ENCODE measurements around the gene XRCC5.
"Not testable (repeated sequence)": the region's sequence is repeated elsewhere in the genome, so short reads cannot be mapped to it uniquely, and the experiment has no call there.

XRCC5 gene

GRCh38 chr2:216192181-216192580 is 83.0 kb downstream of the XRCC5 start:
- in situ Hi-C loops (cut with MboI; ENCODE audit: low sequenced_read_pairs): no loop called here

- in situ Hi-C loops (cut with MboI; ENCODE audit: low sequenced_read_pairs): no loop called here
These were observed 83.8 kb downstream of the XRCC5 start for GRCh38 chr2:216192931-216193330.

- in situ Hi-C loops (cut with MboI; ENCODE audit: low sequenced_read_pairs): no loop called here
These were observed 84.9 kb downstream of the XRCC5 start for GRCh38 chr2:216194013-216194412.

- in situ Hi-C loops (cut with MboI; ENCODE audit: low sequenced_read_pairs): no loop called here
These were observed 85.4 kb downstream of the XRCC5 start for GRCh38 chr2:216194561-216194960.

GRCh38 chr2:216195565-216196029 is 86.4 kb downstream of the XRCC5 start:
- in situ Hi-C loops (cut with MboI; ENCODE audit: low sequenced_read_pairs): no loop called here

- in situ Hi-C loops (cut with MboI; ENCODE audit: low sequenced_read_pairs): no loop called here
These were observed 92.7 kb downstream of the XRCC5 start for GRCh38 chr2:216201692-216202306.

GRCh38 chr2:216202626-216203250 is 93.6 kb downstream of the XRCC5 start:
- in situ Hi-C loops (cut with MboI; ENCODE audit: low sequenced_read_pairs): no loop called here

- in situ Hi-C loops (cut with MboI; ENCODE audit: low sequenced_read_pairs): no loop called here
These were observed 96.3 kb downstream of the XRCC5 start for GRCh38 chr2:216205486-216205885.

GRCh38 chr2:216206041-216206703 is 97.0 kb downstream of the XRCC5 start:
- in situ Hi-C loops (cut with MboI; ENCODE audit: low sequenced_read_pairs): no loop called here

GRCh38 chr2:216206821-216207220 is 97.7 kb downstream of the XRCC5 start:
- in situ Hi-C loops (cut with MboI; ENCODE audit: low sequenced_read_pairs): no loop called here

- in situ Hi-C loops (cut with MboI; ENCODE audit: low sequenced_read_pairs): not testable (repeated sequence)
These were observed 99.5 kb downstream of the XRCC5 start for GRCh38 chr2:216208661-216209060.

GRCh38 chr2:216210701-216211540 is 101.8 kb downstream of the XRCC5 start:
- in situ Hi-C loops (cut with MboI; ENCODE audit: low sequenced_read_pairs): no loop called here

- in situ Hi-C loops (cut with MboI; ENCODE audit: low sequenced_read_pairs): no loop called here
These were observed 102.5 kb downstream of the XRCC5 start for GRCh38 chr2:216211614-216212145.

- in situ Hi-C loops (cut with MboI; ENCODE audit: low sequenced_read_pairs): no loop called here
These were observed 105.6 kb downstream of the XRCC5 start for GRCh38 chr2:216214768-216215167.

GRCh38 chr2:216215658-216216390 is 106.7 kb downstream of the XRCC5 start:
- in situ Hi-C loops (cut with MboI; ENCODE audit: low sequenced_read_pairs): no loop called here

GRCh38 chr2:216216951-216217903 is 108.1 kb downstream of the XRCC5 start:
- in situ Hi-C loops (cut with MboI; ENCODE audit: low sequenced_read_pairs): no loop called here

- in situ Hi-C loops (cut with MboI; ENCODE audit: low sequenced_read_pairs): no loop called here
These were observed 108.7 kb downstream of the XRCC5 start for GRCh38 chr2:216217904-216218260.

GRCh38 chr2:216219861-216220260 is 110.7 kb downstream of the XRCC5 start:
- in situ Hi-C loops (cut with MboI; ENCODE audit: low sequenced_read_pairs): no loop called here

GRCh38 chr2:216220976-216221375 is 111.8 kb downstream of the XRCC5 start:
- in situ Hi-C loops (cut with MboI; ENCODE audit: low sequenced_read_pairs): no loop called here

Measured in HL-60/S4 treated with retinoic acid at 250 ng/mL for 4 days and 3 days (cell line).